Urinary bladder (tissue), 4 donors: Measurements from ENCODE around the gene CYS1. TPM values are rescaled to one million over a fixed set of nuclear protein-coding genes. Genes with fewer than 3 reads are reported as not detected.

Experiments
- DNase-seq: peaks from one replicate; pipeline ENCODE4 v3.0.0-alpha.2; 2015; ENCODE audit errors: extremely low spot score
- H3K27ac ChIP-seq: one replicate; pipeline ENCODE4 v1.5.1; 2013; ENCODE audit warnings: low read depth, mild to moderate bottlenecking, moderate library complexity
- H3K36me3 ChIP-seq: one replicate; pipeline ENCODE4 v1.6.1; 2013; ENCODE audit warnings: mild to moderate bottlenecking, moderate library complexity; ENCODE audit not compliant: insufficient read depth
- H3K4me1 ChIP-seq: one replicate; pipeline ENCODE4 v1.6.1; 2013; ENCODE audit warnings: mild to moderate bottlenecking, moderate library complexity; ENCODE audit not compliant: insufficient read depth
- H3K4me3 ChIP-seq: one replicate; pipeline ENCODE4 v1.5.1; 2013; ENCODE audit warnings: low read depth, low read length
- WGBS: extraction: QIAGEN DNeasy Blood & Tissue Kit; methylation state at CpG from one replicate; pipeline ENCODE4 v1.1.7; 2013; 5-methylcytosine and 5-hydroxymethylcytosine counted together
- polyA plus RNA-seq: library from polyadenylated mRNA; stranded (reverse); fragments of 200-250 nt; gene quantifications from one replicate; pipeline ENCODE4 v1.2.3, GENCODE V29; 2013
- total RNA-seq: library from RNA; depleted of rRNA; stranded (reverse); fragments of >200 nt; gene quantifications from one replicate; pipeline ENCODE4 v1.2.3, GENCODE V29; 2014
- donor health status: healthy with polysubstance abuse.
- donor health status: healthy.

The CYS1 gene
- total and polyA plus RNA-seq, 2 donors = 6.2 to 7.2 TPM

DNA sequence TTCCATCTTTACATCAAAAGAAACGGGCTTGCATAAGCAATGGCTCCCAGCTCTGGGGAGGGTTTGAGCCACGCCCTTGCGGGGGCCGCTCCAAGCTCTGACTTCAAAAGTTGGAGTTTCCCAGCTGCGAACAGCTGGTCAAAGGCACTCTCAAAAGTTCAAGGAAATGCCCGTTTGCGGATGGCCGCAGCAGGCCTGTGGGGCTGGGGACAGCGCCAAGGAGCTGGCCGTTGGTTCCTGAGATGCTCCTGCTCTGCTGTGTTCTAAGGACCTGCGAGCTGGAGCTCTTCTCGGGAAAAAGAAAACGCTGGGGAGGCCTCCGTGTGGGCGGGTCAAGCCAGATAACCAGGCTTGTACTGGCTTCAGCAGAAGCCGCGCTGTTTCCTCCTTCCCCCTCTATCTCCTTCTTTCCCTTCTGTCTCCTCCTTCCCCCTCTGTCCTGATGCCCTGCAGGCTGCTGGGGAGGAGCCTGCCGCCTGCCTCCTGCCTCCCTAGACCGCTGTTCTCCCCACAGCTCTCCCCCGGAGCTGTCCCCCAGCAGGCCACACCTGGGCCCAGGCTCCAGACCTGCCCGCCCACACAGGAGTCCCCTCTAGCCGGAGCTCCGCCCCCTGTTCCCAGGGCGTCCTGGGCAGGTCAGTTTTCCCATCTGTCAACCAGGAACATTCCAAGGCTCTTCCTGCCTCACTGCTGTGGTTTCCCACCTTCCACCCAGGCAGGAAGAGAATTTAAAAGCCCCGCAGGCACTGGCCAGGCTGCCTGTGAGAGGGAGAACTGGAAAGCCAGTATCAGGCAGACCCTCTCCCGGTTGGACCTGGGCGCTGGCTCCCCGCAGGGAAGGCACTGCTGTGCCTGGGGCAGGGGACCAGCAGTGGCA lies 22.7 kb downstream of the CYS1 start:
- H3K4me3 ChIP-seq = no peak overlapping the region
- peak; percentile 46 for DNase-seq
- H3K36me3 ChIP-seq = no peaks in the 10 kb centered on the region
- peak overlapping the region; percentile 78 for H3K27ac ChIP-seq
- peaks cover 2% of the 10 kb centered on the region for H3K4me1 ChIP-seq
- 19% methylated on average over 28 of the region's 28 CpGs for WGBS

DNA sequence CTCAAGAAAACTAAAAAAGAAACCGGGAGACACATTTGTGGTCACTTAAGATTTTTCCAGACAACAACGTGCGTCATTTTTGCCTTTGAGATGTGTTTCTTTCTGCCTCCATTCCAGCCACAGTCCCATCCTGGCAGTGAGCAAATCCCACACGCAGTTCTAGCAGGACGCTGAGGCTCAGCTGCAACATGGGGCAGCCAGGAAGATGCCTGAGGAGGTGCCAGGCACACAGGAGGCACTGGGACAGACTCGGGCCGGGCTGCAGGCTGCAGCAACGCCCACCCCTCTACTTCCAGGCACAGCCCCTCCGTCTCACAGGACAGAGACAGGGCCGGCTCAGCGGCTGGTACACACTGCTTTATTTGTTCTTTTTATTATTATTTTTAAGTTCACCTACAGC lies 23.8 kb downstream of the CYS1 start:
- no peaks in the 10 kb centered on the region for H3K36me3 ChIP-seq
- H3K4me1 ChIP-seq = peaks cover 2% of the 10 kb centered on the region
- WGBS = 58% methylated on average over 11 of the region's 11 CpGs
- no peak overlapping the region for H3K4me3 ChIP-seq
- DNase-seq = no peak
- H3K27ac ChIP-seq = no peak overlapping the region

DNA sequence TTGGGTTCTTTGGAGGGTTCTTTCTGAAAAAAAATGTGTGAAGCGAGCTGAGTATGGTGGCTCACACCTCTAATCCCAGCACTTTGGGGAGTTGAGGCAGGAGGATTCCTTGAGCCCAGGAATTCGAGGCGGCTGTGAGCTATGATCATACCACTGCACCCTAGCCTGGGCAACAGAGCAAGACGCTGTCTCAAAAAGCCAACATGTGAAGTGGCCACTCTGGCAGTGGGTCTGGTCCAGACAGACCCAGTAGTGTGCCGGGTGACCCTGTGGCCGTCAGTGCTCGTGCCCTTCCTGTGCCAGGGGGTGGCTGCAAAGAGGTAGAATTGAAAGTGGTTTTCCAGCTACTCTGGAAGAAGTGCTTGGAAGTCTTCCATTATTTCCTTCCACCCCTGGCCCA lies 25.2 kb downstream of the CYS1 start:
- Histone ChIP-seq H3K36me3 (no peaks in the 10 kb centered on the region), H3K27ac (no peak overlapping the region), H3K4me3 (no peak overlapping the region), H3K4me1 (peaks cover 2% of the 10 kb centered on the region)
- WGBS = 90% methylated on average over 7 of the region's 7 CpGs
- DNase-seq = no peak

DNA sequence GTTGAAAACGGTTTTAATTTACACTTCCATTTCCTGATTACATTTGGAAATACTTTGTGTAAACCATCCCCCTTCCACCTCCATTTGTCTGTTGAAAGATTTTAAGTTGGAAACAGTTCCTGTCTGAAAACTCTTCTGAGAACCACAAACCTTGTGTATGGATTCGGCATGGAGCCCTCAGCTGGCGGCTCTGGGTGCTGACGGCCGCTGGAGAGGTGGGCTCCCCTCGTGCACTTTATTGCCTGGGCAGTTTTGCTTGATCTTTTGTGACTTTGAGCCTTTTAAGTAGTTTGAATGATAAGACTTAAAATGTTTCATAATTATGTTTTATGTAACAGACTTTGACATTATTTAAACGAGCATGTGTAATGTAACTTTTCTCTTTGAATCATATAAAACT lies 25.8 kb downstream of the CYS1 start:
- no peak overlapping the region for H3K4me3 ChIP-seq
- 49% methylated on average over 7 of the region's 7 CpGs for WGBS
- H3K4me1 ChIP-seq = peaks cover 2% of the 10 kb centered on the region
- DNase-seq = no peak
- no peak overlapping the region for H3K27ac ChIP-seq
- H3K36me3 ChIP-seq = no peaks in the 10 kb centered on the region

DNA sequence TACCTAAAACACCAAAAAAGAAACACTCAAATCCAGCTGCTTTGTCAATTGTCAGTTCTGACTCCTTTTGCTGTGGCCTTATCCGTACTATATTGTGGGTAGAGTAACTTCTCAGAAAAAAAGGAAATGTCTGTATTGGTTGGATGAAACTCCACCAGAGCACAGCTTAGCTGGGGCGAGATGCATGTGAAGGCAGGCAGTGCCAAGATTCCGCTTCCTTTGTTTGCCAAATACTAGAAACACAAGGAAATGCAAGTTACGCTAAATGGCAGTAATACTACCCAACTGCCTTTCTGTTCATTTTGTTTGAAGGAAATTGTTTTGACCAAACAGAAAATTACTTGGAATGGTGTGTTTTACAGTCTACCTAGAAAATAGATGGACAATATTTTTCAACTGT lies 26.9 kb downstream of the CYS1 start:
- 71% methylated on average over 4 of the region's 4 CpGs for WGBS

DNA sequence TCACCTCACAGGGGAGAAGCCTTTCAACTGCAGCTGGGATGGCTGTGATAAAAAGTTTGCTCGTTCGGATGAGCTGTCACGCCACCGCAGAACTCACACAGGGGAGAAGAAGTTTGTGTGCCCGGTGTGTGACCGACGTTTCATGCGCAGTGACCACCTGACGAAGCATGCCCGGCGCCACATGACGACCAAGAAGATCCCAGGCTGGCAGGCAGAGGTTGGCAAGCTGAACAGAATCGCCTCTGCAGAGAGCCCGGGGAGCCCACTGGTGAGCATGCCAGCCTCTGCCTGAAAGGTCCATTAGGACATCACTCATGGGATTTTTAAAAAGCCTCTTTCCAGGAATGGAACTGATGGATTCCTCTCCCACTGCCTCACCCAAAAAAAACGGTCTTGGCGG lies 28.0 kb downstream of the CYS1 start:
- H3K36me3 ChIP-seq = peaks cover 3% of the 10 kb centered on the region
- DNase-seq = no peak
- no peak overlapping the region for H3K4me3 ChIP-seq
- peaks cover 2% of the 10 kb centered on the region for H3K4me1 ChIP-seq
- 89% methylated on average over 16 of the region's 16 CpGs for WGBS
- no peak overlapping the region for H3K27ac ChIP-seq

More for the DNA sequence above, 26.9 kb downstream of the CYS1 start:
- DNase-seq = no peak
- peaks cover 2% of the 10 kb centered on the region for H3K4me1 ChIP-seq
- H3K4me3 ChIP-seq = no peak overlapping the region
- H3K27ac ChIP-seq = peak overlapping the region; percentile 28
- H3K36me3 ChIP-seq = no peaks in the 10 kb centered on the region

DNA sequence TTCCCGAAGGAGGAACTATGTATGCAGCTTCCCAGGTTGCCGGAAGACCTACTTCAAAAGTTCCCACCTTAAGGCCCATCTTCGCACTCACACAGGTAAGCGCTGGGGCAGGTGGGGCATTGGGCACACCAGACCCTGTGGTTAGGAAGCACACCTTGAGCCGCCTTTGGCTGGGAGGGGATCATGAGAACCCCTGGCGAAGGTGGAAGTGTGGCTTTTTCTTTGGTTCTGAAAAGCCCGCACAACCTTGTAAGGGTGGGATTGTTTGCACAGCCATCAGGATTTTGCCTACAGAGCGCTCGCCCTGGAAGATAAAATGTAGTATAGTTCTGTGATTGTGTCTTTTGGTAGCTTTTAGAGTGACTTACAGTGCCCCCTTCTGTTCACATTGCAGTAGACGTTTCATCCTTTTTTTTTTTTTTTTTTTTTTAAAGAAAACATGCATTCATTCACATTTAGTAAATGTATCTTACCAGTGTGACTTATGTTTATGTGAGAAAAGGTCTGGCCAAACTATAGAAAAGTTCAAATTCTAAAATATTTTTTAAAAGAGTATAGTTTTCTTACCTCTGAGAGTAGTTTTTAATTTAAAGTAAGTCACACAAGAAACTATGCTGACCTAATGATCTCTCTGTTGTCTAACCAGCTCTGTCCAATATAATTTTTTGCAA lies 31.6 kb downstream of the CYS1 start:
- Histone ChIP-seq H3K4me1 (peaks cover 2% of the 10 kb centered on the region), H3K4me3 (no peak overlapping the region), H3K36me3 (peaks cover 3% of the 10 kb centered on the region), H3K27ac (no peak overlapping the region)
- DNase-seq = no peak
- 55% methylated on average over 10 of the region's 10 CpGs for WGBS

DNA sequence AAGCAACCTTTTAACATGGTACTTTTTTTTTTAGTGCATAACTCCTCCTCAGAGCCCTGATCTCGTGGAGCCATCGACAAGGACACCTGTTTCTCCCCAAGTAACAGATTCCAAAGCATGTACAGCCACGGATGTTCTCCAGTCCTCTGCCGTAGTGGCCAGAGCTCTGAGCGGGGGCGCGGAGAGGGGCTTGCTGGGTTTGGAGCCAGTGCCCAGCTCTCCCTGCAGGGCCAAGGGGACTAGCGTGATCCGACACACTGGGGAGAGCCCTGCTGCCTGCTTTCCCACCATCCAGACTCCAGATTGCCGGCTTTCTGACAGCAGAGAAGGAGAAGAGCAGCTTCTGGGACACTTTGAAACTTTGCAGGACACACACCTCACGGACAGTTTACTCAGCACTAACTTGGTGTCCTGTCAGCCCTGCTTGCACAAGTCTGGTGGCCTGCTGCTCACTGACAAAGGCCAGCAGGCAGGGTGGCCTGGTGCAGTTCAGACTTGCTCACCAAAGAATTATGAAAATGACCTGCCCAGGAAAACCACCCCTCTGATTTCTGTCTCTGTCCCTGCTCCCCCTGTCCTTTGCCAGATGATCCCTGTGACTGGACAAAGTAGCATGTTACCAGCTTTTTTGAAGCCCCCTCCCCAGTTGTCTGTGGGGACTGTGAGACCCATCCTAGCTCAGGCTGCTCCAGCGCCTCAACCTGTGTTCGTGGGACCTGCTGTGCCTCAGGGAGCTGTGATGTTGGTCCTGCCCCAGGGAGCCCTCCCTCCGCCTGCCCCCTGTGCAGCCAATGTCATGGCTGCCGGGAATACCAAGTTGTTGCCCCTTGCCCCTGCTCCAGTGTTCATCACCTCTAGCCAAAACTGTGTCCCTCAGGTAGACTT lies 32.4 kb downstream of the CYS1 start:
- H3K36me3 ChIP-seq = peaks cover 3% of the 10 kb centered on the region
- no peak overlapping the region for H3K4me3 ChIP-seq
- DNase-seq = no peak
- H3K27ac ChIP-seq = no peak overlapping the region
- 81% methylated on average over 15 of the region's 15 CpGs for WGBS
- no peaks in the 10 kb centered on the region for H3K4me1 ChIP-seq

DNA sequence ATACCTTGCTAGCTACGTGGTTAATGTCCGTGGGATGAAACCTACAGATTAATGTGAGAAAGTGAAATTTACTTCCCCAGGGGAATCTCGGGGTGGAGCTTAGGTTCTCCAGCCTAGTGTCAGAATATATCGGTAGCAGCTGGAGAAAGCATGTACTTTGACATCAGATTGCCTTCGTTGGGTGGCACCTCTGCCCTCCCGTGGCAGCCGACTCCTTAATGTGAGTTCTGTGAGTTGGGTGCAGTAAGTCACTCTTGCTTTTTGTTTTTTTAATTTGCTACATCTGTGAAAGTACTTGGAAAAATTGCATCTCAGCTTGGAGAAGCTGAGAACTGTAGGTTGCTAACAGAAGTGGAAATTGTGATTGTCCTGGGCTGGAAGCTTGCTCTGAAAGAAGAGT lies 33.3 kb downstream of the CYS1 start:
- Histone ChIP-seq H3K4me3 (no peak overlapping the region), H3K27ac (no peak overlapping the region), H3K36me3 (peaks cover 3% of the 10 kb centered on the region), H3K4me1 (no peaks in the 10 kb centered on the region)
- WGBS = 61% methylated on average over 7 of the region's 7 CpGs
- DNase-seq = no peak

DNA sequence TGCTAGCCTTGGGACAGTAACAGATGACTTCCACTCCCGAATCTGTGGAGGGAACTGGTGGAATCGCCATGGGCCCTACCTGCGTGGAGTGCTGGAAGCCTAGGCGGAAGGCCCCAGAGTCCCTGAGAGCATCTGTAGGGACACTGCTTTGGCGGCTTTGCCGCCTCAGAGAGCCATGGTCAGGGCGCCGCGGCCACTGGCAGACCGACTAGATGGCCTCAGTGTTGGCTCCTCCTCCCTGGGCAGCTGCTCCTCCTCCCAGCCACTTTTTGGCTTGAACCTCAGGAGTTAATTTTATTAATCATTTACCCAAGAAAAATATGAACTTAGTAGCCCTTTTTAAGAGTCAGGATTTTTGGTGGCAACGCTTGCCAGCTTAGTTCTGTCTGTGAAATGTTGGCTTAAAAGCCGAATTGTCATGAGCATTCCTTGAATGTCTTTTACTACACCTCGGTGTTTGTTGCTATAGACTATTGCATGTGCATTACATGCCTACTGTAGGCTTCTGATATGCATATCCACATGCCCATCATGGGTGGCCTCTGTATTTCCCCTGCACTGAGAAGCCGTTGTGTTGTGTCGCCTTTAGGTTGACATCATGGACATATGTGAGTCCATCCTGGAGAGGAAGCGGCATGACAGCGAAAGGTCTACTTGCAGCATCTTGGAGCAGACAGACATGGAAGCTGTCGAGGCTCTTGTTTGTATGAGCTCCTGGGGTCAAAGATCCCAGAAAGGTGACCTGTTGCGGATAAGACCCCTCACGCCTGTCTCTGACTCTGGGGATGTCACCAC lies 34.5 kb downstream of the CYS1 start:
- no peak for DNase-seq
- WGBS = 82% methylated on average over 20 of the region's 20 CpGs
- peaks cover 3% of the 10 kb centered on the region for H3K36me3 ChIP-seq
- no peaks in the 10 kb centered on the region for H3K4me1 ChIP-seq
- no peak overlapping the region for H3K4me3 ChIP-seq
- no peak overlapping the region for H3K27ac ChIP-seq

DNA sequence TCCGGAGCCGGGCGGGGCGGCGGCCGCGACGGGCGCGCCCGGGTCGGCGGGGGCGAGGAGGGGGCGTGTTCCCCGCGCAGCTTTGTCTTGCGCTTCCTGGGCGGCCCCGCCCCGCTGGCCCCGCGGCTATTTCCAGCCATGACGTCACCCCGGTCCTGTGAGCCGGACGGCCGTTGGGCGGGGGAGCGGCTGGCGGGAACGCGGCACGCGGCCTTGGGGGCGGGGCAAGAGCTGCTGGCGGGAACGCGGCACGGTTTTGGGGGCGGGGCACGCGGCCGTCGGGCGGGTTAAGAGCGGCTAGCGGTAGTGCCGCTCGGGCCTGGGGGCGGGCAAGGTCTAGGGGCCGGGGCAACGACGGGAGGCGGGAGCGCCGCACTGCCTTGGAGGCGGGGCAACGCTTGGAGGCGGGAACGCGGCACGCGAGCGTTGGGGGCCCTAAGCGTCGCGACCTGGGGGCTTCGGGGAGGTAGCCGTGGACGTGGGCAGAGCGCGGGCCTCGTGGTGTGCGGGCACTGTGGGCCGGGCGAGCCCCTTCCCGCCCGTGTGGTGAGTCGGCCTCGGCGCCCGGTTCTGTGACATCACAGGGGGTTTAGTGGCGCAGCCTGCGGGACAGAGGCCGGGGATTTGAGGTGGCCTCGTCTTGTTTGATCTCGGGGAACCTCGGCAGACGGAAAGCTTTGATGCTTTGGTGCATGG lies 36.2 kb downstream of the CYS1 start:
- H3K4me1 ChIP-seq = no peaks in the 10 kb centered on the region
- H3K27ac ChIP-seq = peak overlapping the region; percentile 95
- WGBS = 6% methylated on average over 89 of the region's 90 CpGs
- H3K36me3 ChIP-seq = peaks cover 3% of the 10 kb centered on the region
- H3K4me3 ChIP-seq = peak overlapping the region; percentile 82
- DNase-seq = no peak

DNA sequence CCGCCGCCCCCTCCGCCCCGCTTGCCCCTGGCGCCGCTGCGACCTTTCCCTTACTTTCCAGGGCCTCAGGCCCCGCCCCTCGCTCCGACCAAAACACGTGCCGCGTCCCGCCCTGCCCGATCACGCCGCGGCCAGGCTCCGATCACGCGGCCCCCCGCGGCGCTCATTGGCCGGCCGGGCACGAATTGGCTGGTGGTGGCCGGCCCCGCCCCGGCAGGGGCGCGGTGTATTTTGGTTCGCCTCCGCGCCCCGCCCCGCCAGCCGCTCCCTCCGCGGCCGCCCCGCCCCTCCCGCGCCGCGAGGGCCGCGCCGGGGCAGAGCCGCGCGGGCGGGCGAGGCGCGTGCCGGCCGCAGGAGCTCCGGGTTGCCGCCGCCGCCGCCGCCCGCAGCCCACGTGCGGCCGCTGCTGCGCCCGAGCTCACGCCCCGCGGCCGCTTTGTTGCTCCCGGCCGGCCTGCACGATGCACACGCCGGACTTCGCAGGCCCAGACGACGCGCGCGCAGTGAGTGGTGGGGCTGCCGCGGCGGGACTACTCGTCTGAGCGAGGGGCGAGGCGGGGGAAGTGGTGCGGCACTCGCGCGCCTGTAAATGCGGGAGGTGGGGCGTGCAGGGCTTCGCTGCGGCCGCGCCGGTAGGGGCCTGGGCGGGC lies 36.8 kb downstream of the CYS1 start, which contains the start of gene KLF11:
KLF11 (plus strand) TSS at position 295 of the 650 bp plus-strand sequence; CDS start at position 462, 167 bp downstream.
- H3K27ac ChIP-seq = peak within 1 kb of the TSS; percentile 95
- no peaks in the 10 kb centered on the region for H3K4me1 ChIP-seq
- peak within 1 kb of the TSS; percentile 82 for H3K4me3 ChIP-seq
- WGBS = under 1% methylated on average over 97 of the region's 104 CpGs
- H3K36me3 ChIP-seq = peaks cover 3% of the 10 kb centered on the region
- DNase-seq = no peak
